ENCODE data around the gene WNT9A. TPM values are rescaled to one million over a fixed set of nuclear protein-coding genes. Genes with fewer than 3 reads are reported as not detected.
A peak's percentile ranks its signal among the peaks of the same experiment; 100 is the strongest.

Gene WNT9A
- total RNA-seq, 2 donors from 2014 or later = 1.2 to 1.7 TPM

GRCh38 chr1:227890451-227891222, 57.1 kb downstream of the WNT9A start:
- no peaks in the 10 kb centered on the region for H3K27me3 ChIP-seq (ENCODE audit: control insufficient read depth, insufficient read depth, low read length, poor library complexity, severe bottlenecking)
- TF ChIP-seq, protein P1, sequence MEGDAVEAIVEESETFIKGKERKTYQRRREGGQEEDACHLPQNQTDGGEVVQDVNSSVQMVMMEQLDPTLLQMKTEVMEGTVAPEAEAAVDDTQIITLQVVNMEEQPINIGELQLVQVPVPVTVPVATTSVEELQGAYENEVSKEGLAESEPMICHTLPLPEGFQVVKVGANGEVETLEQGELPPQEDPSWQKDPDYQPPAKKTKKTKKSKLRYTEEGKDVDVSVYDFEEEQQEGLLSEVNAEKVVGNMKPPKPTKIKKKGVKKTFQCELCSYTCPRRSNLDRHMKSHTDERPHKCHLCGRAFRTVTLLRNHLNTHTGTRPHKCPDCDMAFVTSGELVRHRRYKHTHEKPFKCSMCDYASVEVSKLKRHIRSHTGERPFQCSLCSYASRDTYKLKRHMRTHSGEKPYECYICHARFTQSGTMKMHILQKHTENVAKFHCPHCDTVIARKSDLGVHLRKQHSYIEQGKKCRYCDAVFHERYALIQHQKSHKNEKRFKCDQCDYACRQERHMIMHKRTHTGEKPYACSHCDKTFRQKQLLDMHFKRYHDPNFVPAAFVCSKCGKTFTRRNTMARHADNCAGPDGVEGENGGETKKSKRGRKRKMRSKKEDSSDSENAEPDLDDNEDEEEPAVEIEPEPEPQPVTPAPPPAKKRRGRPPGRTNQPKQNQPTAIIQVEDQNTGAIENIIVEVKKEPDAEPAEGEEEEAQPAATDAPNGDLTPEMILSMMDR (conservative IDR thresholded peaks at IDR 0.05) = no peak
- peak; percentile 36 for DNase-seq
- H3K9me3 ChIP-seq (ENCODE audit: control insufficient read depth, low read length) = no peaks in the 10 kb centered on the region
- peaks cover 10% of the 10 kb centered on the region for H3K4me1 ChIP-seq (ENCODE audit: control insufficient read depth, insufficient read depth, low read length)
- H3K9ac ChIP-seq (ENCODE audit: extremely low read depth, low read length, poor library complexity, severe bottlenecking) = no peak overlapping the region
- H3K9me3 Mint-ChIP-seq = no peaks in the 10 kb centered on the region
- no peak overlapping the region for H3K4me3 ChIP-seq (ENCODE audit: low read length)
- no peaks in the 10 kb centered on the region for H3K36me3 Mint-ChIP-seq (ENCODE audit: low read depth)
- no peaks in the 10 kb centered on the region for H3K36me3 ChIP-seq (ENCODE audit: control insufficient read depth, insufficient read depth, low read length)
- no peak overlapping the region for H3K4me3 Mint-ChIP-seq
- H3K27ac ChIP-seq (ENCODE audit: low read depth, low read length) = no peak overlapping the region
- H3K27me3 Mint-ChIP-seq (ENCODE audit: insufficient read depth) = peaks cover 4% of the 10 kb centered on the region
- WGBS, 2 experiments (ENCODE audit: insufficient coverage in 1 of 2, insufficient read length in 1 of 2) = 94 to 97% methylated on average over 10 to 13 of the region's 13 CpGs
- peaks cover 11% of the 10 kb centered on the region for H3K4me1 Mint-ChIP-seq
- no peak overlapping the region for H3K27ac Mint-ChIP-seq

DNA sequence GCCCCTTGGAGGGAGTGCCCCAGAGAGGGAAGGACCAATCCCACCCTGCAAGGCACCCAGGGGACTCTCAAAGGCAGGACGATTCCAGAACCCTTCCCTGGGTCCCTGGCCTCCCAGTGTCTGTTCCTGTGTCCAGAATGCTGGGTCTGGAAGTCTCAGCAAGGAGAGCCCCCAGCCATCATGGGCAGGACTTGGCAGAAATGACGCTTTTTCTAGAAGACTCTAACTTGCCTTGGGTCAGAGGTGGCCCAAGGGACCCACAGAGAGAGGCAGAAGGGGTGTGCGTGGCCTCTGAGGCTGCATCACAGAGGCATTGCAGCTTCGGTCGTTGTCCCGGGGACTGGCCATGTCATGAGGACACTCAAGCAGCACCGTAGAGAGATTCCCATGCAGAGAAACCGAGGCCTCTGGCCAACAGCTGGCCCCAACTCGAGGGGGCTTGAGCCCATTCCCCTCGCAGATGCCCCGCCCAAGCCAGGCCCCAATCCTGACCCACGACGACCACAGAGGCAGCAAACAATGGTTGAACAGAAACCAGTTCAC, 57.8 kb downstream of the WNT9A start:
- Mint-ChIP-seq H3K4me3 (no peak overlapping the region), H3K27me3 (ENCODE audit: insufficient read depth) (peaks cover 4% of the 10 kb centered on the region), H3K9me3 (no peaks in the 10 kb centered on the region), H3K4me1 (peaks cover 11% of the 10 kb centered on the region), H3K27ac (no peak overlapping the region), H3K36me3 (ENCODE audit: low read depth) (no peaks in the 10 kb centered on the region)
- H3K9ac ChIP-seq (ENCODE audit: extremely low read depth, low read length, poor library complexity, severe bottlenecking) = no peak overlapping the region
- peaks cover 10% of the 10 kb centered on the region for H3K4me1 ChIP-seq (ENCODE audit: control insufficient read depth, insufficient read depth, low read length)
- H3K36me3 ChIP-seq (ENCODE audit: control insufficient read depth, insufficient read depth, low read length) = no peaks in the 10 kb centered on the region
- DNase-seq = peak; percentile 28
- 92 to 95% methylated on average over 8 to 13 of the region's 13 CpGs for WGBS, 2 experiments (ENCODE audit: insufficient coverage in 1 of 2, insufficient read length in 1 of 2)
- no peak overlapping the region for H3K27ac ChIP-seq (ENCODE audit: low read depth, low read length)
- H3K27me3 ChIP-seq (ENCODE audit: control insufficient read depth, insufficient read depth, low read length, poor library complexity, severe bottlenecking) = no peaks in the 10 kb centered on the region
- TF ChIP-seq, protein P1 (conservative IDR thresholded peaks at IDR 0.05) = no peak
- no peak overlapping the region for H3K4me3 ChIP-seq (ENCODE audit: low read length)
- no peaks in the 10 kb centered on the region for H3K9me3 ChIP-seq (ENCODE audit: control insufficient read depth, low read length)

DNA sequence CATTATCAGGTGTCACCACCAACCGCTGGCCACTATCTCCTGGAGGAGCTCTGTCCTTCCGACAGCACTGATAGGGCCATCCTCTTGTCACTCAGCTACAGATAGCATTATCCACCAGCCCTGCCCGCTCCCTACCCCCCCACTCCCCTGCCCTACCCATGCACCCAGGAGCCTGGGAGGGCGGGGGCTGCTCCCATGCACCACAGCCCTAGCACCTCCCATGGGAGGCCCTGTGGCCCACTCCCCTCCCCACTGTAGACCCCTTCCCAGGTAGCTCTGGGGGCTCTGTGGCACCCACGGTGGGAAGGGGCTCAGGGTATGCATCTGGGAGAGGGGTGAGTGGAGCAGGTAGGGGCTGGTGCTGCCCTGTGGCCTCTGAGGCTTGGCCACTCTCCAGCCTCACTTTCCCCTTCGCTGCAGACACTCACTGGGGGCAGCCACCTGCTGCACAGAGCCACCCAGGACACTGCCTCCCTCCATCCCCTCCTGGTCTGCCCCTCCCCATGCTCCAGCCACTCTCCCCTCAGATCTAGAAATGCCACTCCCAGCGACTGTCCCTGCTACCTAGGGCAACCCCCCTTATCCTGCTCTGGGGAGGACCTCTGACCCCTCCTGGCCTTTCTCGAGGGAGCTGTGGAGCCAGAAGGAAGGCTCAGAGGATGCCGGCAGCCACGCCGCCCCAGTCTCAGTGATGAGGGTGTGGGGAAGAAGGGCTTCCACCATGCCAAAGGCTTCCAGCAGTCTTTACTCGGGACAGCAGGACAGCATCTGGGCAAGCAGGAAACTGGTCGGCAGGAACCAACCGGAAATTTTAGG, 58.5 kb downstream of the WNT9A start:
- no peak overlapping the region for H3K4me3 ChIP-seq (ENCODE audit: low read length)
- H3K36me3 ChIP-seq (ENCODE audit: control insufficient read depth, insufficient read depth, low read length) = no peaks in the 10 kb centered on the region
- DNase-seq = peak; percentile 78
- TF ChIP-seq, protein P1 (conservative IDR thresholded peaks at IDR 0.05) = no peak
- WGBS, 2 experiments (ENCODE audit: insufficient coverage in 1 of 2, insufficient read length in 1 of 2) = 84 to 85% methylated on average over 6 to 14 of the region's 14 CpGs
- peaks cover 10% of the 10 kb centered on the region for H3K4me1 ChIP-seq (ENCODE audit: control insufficient read depth, insufficient read depth, low read length)
- Mint-ChIP-seq H3K4me3 (no peak overlapping the region), H3K9me3 (no peaks in the 10 kb centered on the region), H3K27ac (no peak overlapping the region), H3K27me3 (ENCODE audit: insufficient read depth) (peaks cover 4% of the 10 kb centered on the region), H3K36me3 (ENCODE audit: low read depth) (no peaks in the 10 kb centered on the region), H3K4me1 (peaks cover 11% of the 10 kb centered on the region)
- no peaks in the 10 kb centered on the region for H3K27me3 ChIP-seq (ENCODE audit: control insufficient read depth, insufficient read depth, low read length, poor library complexity, severe bottlenecking)
- H3K27ac ChIP-seq (ENCODE audit: low read depth, low read length) = no peak overlapping the region
- H3K9me3 ChIP-seq (ENCODE audit: control insufficient read depth, low read length) = no peaks in the 10 kb centered on the region
- no peak overlapping the region for H3K9ac ChIP-seq (ENCODE audit: extremely low read depth, low read length, poor library complexity, severe bottlenecking)

All from endodermal cell (in vitro differentiated cells).